AG04450 (cell line): ENCODE measurements around the gene DNAJB12. TPM values are rescaled to one million over a fixed set of nuclear protein-coding genes. Genes with fewer than 3 reads are reported as not detected.

Experiments used
- CTCF ChIA-PET: fragments of 300-600, 350-600 bp; formaldehyde crosslinking; extraction: SDS; loops from one replicate; lab custom pipeline; 2022; ENCODE audit warnings: antibody characterized with exemption, inconsistent platforms; lab: Charles Lee
- POLR2A ChIA-PET: fragments of 350-600 bp; formaldehyde crosslinking; extraction: SDS; loops from one replicate; lab custom pipeline; 2021; ENCODE audit warnings: antibody characterized with exemption, inconsistent platforms; lab: Yijun Ruan, JAX
- DNase-seq: peaks from one replicate; pipeline ENCODE4 v3.0.0-alpha.2; 2011; ENCODE audit warnings: low read depth, low spot score
- H3K27ac ChIP-seq: one replicate; pipeline ENCODE4 v1.5.1; 2012; ENCODE audit warnings: low read depth, low read length, control low read depth
- H3K27me3 ChIP-seq: one replicate; pipeline ENCODE4 v1.6.0; 2012; ENCODE audit warnings: low read length; ENCODE audit not compliant: control insufficient read depth, insufficient read depth
- H3K4me3 ChIP-seq: 2 replicates; pipeline ENCODE4 v1.5.1; 2011; ENCODE audit warnings: mild to moderate bottlenecking, low read depth, low read length, control low read depth
- H3K9me3 ChIP-seq: 2 replicates; pipeline ENCODE4 v1.5.1; 2012; ENCODE audit warnings: low read length; ENCODE audit not compliant: control insufficient read depth, insufficient read depth
- CTCF ChIP-seq: IDR thresholded peaks from 2 replicates; pipeline ENCODE4 v1.5.1; 2011; ENCODE audit warnings: low read depth, low read length, control low read depth, inconsistent platforms
- polyA plus RNA-seq: library from polyadenylated mRNA; depleted of rRNA; stranded (reverse); fragments of >200 nt; gene quantifications from 2 replicates; pipeline ENCODE4 v1.2.3, GENCODE V29; 2011

Gene DNAJB12
- polyA plus RNA-seq, 1 experiment = 17.9 TPM

- Histone ChIP-seq H3K4me3 (no peak overlapping the region), H3K27me3 (no peaks in the 10 kb centered on the region), H3K27ac (no peak overlapping the region), H3K9me3 (no peaks in the 10 kb centered on the region; the same call in 1 of the 2 replicates)
- ChIA-PET POLR2A (interaction anchor here (2.0 kb wide), 1 partner anchor 63 kb away, joined by 12 read pairs; the partner anchor contains the start of gene DDIT4), CTCF (interaction anchor here (0.5 to 2.2 kb wide), 22 partner anchors 8 to 664 kb away, joined by 3 to 31 read pairs (median 6); partner anchors contain the start of gene DNAJB12)
- DNase-seq = no peak
- peak; percentile 94 for TF ChIP-seq CTCF
These were observed 17.6 kb downstream of the DNAJB12 start for GRCh38 chr10:72337039-72337629.

GRCh38 chr10:72336259-72337038 is 18.3 kb downstream of the DNAJB12 start:
- DNase-seq = no peak
- Histone ChIP-seq H3K9me3 (no peaks in the 10 kb centered on the region; the same call in 1 of the 2 replicates), H3K4me3 (no peak overlapping the region), H3K27me3 (no peaks in the 10 kb centered on the region), H3K27ac (no peak overlapping the region)
- ChIA-PET POLR2A (interaction anchor here (0.7 to 2.0 kb wide), 2 partner anchors 62 to 63 kb away, joined by 3 to 12 read pairs; partner anchors contain the start of gene DDIT4), CTCF (interaction anchor here (0.6 to 2.2 kb wide), 20 partner anchors 9 to 440 kb away, joined by 3 to 31 read pairs (median 4); partner anchors contain the start of genes ANAPC16, ASCC1 and DNAJB12)
- no peak for TF ChIP-seq CTCF

- Histone ChIP-seq H3K27ac (peak overlapping the region; percentile 52), H3K4me3 (no peak overlapping the region), H3K9me3 (no peaks in the 10 kb centered on the region; the same call in 1 of the 2 replicates), H3K27me3 (no peaks in the 10 kb centered on the region)
- ChIA-PET CTCF (interaction anchor here (1.0 to 1.3 kb wide), 3 partner anchors 120 to 287 kb away, joined by 3 to 6 read pairs (median 4); partner anchors contain the start of genes ANAPC16 and ASCC1), POLR2A (interaction anchor here (0.6 to 0.7 kb wide), 2 partner anchors 53 to 62 kb away, joined by 3 to 7 read pairs; no protein-coding TSS in a partner anchor)
- no peak for TF ChIP-seq CTCF
- DNase-seq = no peak
These were observed 19.1 kb downstream of the DNAJB12 start for GRCh38 chr10:72335394-72336258.

- Histone ChIP-seq H3K27ac (peak overlapping the region; percentile 52), H3K4me3 (no peak overlapping the region), H3K27me3 (no peaks in the 10 kb centered on the region), H3K9me3 (no peaks in the 10 kb centered on the region; the same call in 1 of the 2 replicates)
- ChIA-PET CTCF (interaction anchor here (1.2 to 1.3 kb wide), 2 partner anchors 119 to 209 kb away, joined by 3 to 6 read pairs; partner anchors contain the start of genes ANAPC16 and ASCC1), POLR2A (interaction anchor here (0.6 to 1.1 kb wide), 2 partner anchors 14 to 53 kb away, joined by 3 to 7 read pairs; no protein-coding TSS in a partner anchor)
- DNase-seq = no peak
- no peak for TF ChIP-seq CTCF
These were observed 19.8 kb downstream of the DNAJB12 start for GRCh38 chr10:72334825-72335393.
